Measurements from ENCODE around the gene TNS3.

The TNS3 gene

DNA sequence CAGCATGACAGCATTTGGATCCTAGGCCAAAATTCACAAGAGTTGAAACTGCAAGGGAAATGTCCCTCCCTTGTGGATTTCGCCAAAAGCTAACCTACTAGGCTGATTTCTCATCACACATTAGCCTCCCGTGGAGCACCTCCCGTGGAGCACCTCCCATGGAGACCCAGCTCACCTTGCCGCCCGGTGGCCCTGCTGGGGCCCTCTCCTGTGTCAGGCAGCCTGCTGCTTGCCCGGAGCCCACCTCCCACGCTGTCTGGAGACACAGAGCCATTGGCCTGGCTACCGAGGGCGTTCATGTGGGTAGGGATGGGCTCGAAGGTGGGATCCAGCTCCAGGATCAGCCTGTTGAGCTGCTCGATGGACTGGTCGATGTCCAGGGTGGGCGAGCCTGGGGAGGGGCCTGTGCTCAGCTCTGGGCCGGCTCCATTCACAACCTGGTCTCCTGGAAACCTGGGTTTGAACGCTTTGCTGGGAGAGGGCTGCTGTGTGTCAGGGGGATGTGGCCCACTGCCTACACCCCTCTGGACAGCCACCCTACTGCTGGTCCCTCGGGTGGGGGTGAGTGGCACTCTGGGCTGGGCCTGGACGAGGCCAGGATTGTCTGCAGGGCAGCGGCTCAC, 213.6 kb downstream of the TNS3 start:
- no peak for DNase-seq (ENCODE audit: low spot score)

DNA sequence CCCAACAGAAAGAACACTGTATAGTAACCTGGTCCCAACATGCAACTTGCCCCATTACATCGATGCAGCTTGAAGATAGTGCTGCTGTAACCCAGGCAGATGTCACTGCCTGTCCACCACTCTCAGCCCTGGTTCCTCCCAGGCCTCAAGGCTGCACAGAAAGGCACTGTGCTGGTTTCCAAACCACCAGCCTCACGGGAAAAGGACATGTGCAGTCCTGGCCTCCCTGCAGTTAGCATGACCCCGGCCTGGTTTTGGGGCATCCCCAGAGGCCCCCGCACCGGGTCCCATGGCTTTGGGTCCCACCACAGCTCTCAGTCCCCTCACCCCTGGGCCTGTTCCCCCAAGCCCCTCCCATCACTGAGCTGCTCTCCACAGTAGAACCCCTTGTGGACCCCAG, 214.5 kb downstream of the TNS3 start:
- DNase-seq (ENCODE audit: low spot score), result no peak

DNA sequence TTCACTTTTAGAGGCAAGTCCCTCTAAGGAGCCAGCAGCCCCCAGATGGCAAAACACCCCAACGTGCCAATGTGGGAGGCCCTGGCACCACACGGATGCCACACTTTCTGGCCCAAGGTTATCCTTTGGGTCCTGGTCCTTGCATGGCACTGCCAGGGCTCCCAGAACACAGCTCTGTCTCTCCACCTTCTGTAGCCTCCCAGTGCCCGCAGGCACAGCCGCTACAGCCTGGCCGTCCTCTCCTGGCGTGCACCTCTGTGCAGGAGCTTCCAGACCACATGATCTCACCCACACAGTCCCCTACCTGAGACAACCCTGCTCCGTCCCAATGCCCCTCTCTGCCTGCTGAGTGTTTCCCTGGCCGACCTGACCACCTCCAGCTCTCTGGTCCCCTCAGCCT, 215.0 kb downstream of the TNS3 start:
- DNase-seq (ENCODE audit: low spot score), result no peak

DNA sequence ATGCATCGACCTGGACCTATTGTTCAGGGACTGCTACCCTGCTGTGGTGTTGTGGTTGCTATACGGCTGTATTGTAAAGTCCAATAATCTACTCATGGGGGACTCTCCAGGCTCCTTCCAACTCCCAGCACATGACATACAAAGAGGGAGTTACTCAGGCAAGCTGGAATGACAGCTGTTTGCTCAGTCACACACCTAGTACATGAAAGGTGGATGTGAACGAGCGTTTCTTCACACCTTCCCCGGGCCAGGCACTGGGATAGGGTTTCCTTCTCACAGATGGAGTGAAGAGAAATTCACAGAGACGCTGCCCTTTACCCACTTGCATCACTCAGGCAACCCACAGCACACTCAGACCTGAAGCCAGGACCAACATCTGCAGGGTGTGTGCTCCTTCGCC, 215.7 kb downstream of the TNS3 start:
- DNase-seq (ENCODE audit: low spot score), result no peak

DNA sequence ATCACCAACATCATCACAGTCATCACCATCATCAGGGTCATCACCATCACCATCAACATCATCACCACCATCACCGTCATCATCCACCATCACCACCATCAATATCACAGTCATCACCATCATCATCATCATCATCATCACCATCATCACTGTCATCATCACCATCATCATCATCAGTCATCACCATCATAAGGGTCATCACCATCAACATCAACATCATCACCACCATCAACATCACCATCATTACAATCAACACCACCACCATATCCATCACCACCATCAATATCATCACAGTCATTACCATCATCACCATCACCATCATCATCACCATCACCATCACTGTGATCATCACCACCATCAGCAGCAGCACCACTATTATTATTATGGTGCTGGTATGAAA, 218.9 kb downstream of the TNS3 start:
- DNase-seq (ENCODE audit: low spot score), result no peak

DNA sequence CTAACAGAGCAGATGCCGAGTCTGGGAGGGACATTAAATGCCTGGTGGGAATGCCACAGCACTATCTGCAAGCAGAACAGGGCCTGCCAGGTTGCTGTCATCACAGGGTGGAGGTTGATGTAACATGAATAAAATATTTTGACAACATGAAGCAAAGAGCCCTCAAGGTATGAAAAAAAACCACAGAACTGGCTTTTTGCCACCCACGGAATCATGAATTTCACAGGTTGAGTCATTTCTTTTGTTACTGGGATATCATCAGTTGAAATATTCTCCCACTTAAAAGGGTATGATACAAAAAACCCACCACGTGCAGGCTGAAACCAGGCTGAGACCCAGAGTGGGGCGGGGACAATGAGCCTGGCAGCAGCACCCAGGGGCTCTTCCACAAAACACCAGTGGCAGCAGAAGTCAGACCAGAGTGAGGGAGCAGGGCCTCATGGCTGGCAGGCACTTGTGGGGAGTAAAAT, 220.1 kb downstream of the TNS3 start:
- no peak for DNase-seq (ENCODE audit: low spot score)

DNA sequence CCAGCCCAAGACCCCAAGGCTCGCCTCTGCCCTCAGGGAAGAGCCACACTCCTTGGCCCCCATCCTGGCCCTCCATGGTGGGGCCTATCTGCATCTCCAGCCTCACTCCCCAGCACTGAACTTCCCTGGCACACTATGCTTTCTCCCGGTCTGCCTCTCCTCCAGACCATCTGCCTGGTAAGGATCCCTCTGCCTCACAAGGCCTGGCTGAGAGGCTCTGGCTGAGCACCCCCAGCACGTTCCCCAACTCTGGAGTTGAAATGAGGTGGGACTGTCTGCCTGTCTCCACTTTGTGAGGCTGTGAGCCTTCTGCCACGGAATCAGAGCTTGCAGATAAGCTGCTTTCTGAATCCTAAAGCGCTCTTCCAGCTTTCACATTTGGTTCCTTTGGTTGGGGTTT, 220.7 kb downstream of the TNS3 start:
- no peak for DNase-seq (ENCODE audit: low spot score)

DNA sequence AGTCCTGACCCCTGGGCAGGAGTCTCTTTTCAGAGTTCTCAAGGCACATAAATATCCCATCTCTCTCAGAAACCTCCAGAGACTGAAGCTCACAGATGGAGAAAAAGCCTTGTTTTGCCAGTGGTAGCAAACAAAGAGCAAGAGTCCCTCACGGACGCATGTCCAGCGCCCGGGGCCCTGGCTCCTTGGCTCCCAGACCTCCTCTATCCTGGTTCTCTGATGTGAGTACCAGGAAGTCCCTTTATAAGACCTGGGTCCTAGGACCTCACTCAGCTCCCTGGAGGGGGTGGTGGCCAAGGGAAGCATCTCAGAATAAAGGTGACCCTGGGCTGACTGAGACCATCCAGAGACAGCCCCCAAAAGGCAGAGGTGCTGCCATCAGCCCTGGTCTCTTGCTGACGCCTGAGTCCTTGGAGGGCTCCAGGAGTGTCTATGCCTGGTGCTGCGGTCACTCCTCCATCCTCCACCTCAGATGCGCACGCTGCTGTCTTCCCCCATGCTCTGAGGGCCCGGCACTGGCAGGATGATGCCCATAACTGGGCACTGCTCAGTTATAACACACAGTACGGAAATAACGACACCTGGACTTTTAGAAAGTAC, 221.5 kb downstream of the TNS3 start:
- DNase-seq (ENCODE audit: low spot score), result no peak

DNA sequence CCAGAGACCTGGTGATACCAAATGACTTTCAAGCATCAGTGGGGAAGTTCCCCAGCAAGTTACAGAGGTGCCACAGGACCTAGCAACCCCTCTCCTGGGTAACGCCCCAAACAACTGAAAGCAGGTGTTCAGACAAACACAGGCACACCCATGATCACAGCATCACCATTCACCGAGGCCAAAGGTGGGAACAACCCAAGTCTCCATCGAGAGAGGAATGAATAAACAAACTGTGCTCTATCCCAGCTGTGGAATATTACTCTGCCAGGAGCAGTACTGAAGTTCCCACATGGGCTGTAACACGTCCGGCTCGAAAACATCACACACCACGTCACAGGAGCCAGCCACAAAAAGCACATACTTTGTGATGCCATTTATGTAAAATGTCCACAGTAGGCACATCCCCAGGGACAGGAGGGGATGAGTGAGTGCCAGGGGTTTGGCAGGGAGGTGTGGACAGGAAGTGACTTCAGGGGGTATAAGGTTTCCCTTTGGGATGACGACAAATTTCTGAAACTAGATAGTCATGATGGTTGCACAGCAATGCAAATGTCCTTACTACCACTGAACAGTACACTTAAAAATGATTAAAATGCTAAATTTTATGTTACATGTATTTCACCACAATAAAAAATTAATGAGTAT, 222.8 kb downstream of the TNS3 start:
- DNase-seq (ENCODE audit: low spot score), result no peak

DNA sequence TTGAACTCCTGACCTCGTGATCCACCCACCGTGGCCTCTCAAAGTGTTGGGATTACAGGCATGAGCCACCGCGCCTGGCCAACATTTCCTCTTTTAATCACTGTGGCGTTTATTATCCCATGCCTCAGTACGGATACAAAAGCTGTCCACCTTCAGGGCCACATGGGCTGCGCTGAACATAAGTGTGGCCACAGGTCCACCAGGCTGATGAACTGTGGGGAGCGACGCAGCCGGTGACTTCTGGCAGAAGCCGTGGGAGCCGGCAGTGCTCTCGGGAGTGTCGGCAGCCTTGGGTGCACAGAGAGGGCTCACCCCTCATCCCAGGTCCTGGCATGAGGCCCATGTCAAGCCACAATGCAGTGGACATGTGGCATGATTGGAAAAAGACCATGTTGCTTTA, 223.6 kb downstream of the TNS3 start:
- no peak for DNase-seq (ENCODE audit: low spot score)

DNA sequence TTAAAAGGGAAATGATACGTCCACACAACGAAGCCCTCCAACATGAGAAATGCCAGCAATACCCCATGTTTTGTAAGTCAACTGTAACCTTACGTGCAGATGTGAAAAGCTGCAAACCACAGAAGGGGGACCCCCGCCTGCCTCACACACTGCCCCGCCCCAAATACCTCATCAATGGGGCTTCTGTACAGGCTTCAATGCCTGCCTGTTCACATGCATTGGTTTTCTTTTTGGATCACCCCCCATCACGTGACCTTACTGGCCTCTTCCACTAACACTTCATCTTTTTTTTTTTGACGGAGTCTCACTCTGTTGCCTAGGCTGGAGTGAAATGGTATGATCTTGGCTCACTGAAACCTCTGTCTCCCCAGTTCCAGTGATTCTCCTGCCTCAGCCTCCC, 224.0 kb downstream of the TNS3 start:
- DNase-seq (ENCODE audit: low spot score), result no peak

DNA sequence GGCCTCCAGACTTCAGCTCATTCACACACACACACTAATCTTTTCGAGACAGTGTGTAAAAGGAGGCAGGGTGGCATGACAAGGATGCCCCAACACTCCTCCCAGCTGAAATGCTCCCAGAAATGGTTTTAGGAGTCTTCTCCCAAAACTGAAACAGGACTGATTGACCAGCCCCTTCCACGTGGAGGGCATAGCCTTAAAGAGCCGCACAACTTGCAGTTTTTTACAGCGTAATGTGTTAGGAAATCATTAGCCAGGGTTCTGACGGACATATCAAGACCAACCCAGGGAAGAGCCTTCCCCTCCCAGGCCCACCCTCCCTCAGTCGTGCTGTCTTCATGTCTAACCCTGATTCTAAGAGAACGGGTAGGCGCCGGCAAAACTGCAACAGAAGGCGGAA, 224.6 kb downstream of the TNS3 start:
- DNase-seq (ENCODE audit: low spot score), result no peak

DNA sequence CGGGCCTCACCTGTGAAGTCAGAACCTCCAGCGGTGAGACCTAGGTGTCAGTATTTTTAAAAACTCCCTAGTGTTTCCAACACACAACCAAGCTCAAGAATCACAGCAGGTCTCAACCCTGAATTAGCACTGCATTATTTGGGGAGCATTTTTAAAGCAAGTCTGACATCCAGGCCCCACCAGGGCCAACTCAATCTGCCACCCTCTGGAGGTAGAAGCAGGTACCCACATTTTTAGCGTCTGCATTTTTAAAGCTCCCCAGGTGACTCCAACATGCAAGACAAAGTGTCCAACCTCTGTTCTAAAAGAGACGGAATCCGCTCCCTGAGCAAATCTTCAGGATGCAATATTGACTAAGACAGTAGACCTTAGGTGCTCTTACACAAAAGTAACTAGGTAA, 225.7 kb downstream of the TNS3 start:
- DNase-seq (ENCODE audit: low spot score), result no peak

DNA sequence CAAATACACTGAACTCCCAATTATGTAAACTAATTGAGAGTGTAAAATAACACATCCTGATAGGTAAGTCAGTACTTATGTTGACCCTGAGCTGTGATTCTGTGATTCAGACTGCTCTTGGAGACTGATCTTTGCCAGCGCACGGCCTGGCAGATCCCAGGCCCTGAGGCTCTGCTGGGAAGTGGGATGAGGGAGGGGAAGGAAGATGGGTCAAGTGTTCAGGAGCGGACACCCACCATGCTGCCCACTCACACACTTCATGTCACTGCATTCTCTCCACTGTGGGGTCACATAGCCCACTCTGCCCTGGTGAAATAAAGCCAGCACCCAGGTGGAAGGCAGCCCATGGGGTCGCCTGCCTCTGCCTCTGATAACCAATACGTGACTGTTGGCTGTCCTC, 226.2 kb downstream of the TNS3 start:
- DNase-seq (ENCODE audit: low spot score), result no peak

DNA sequence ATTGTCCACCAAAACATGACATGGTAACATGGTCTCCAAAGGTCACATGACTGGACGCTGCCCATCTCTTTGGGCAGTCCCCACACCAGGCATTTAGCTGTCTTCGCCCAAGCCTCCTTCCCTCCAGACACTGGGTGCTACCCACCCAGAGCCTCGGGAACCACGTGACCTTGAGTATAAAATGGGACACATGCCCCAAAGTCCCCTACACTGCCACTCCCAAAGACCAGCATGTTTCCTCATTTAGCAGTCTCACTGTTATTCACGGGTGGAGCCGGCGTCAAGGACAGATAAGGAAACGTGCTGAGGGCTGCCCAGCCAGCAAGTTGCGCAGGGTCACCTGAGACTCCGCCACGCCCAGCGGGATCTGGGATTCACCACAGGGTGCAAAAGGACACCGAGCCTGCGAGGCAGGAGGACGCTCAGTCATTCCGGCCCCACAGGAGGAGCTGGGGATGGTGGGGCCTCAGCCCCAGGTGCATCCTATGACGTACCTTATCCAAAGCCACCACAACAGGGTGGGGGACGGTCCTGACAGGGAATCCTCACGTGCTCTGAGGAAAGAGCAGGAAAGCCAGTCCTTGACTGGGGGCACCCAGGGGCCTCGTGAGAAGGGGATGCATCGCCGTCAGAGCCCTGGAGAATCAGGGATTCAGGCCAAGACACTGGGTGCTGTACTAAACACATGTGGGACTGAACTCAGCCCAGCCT, 226.9 kb downstream of the TNS3 start:
- DNase-seq (ENCODE audit: low spot score), result no peak

DNA sequence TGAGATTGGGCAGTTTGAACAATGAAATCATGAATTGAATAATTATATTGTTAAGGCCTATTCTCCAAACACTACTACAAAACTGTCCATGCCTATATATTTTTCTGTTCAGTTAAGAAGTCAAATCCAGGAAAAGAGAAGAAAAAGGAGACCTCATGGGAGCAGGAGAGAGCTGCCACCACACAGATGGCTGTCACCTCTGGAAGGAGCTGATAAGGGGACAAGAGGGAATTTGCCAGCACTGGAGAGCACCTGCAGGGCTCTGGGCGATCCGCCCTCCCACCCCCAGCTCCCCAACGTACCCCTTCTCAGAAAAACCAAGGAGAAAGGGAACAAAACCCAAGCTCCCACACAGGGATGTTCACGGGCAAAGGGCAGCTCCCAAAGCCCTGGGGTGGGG, 227.8 kb downstream of the TNS3 start:
- no peak for DNase-seq (ENCODE audit: low spot score)

DNA sequence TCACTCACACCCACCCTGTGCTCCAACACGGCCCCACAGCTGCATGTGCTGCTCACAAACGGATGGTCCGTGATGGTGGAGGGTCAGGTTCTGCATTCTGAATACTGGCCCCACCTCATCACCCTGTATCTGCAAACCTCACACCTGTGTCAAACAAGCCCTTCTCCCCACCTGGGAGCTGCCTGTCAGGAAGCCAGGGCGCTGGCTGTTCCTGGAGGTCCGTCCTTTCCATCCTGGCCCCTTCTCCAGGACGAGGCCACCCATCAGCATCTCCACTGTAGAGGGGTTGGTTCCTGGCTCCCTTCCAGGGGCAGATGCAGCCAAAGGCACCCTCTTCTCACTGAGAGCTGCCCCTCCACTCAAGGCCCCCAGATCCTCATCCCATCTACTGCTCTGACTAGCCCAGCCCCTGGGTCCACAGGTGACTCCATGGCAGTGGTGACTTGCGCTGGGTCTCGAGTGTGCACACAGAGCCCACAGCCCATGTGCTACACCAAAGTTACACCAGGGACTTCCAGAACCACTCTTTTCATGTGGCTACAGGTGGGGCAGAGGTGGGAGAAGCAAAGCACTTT, 229.4 kb downstream of the TNS3 start:
- no peak for DNase-seq (ENCODE audit: low spot score)

DNA sequence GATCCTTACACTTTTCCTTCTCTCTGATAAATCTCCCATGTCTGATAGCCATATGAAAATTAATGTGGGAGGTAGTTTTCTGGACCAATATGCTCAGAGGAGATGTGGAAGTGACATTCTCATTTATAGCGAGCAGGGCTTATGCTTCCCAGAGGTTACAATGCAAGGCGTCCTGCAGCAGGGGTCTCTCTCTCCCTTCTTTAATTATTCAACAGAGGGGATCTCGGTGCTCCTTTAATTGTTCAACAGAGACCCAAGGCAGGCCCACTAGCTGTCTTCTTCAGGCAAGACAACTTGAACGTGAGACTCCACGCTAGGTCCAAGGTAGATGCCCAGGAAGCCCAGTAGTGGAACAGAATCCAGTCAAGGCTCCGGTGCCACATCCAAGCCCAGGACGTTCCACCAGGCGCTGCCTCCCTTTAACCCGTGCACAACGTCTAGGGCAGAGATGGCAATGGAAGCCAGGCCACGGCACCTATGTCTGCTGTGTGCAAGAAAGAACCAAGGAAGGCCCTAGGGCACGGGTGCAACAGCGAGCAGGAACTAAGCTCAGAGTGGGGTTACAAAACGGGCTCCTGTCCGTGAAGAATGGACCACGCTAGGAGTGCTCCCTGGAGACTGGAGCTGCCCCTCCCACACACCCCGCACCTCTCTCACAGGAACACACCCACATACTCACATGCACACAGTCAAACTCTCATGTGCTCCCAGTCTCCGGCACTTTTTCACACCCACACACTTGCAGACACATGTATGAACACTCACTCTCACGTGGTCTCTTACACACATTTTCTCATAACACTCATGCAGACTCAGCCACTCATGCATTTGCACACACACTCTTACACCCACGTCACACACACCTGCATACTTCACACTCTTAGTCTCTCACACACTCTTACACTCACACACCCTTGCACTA, 230.4 kb downstream of the TNS3 start:
- DNase-seq (ENCODE audit: low spot score), result no peak

DNA sequence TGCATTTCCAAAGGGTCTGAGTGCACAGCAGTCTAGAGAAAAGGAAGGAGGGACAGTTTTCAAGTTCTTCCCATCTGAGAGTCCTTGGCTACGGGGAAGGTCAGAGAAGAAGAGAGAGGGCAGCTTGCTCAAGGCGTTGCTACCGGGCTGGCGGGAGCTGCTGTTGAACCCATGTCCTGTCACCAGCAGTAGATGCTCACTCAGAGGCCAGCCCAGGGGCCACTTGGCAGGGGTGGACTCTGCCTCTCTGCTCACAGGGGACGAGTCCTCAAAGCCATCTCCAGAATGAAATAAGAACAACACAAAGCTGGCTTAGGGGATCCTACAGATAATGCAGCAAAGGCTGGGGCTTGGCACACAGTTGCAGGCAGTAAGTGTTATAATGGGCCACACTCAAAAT, 231.5 kb downstream of the TNS3 start:
- DNase-seq (ENCODE audit: low spot score), result no peak

DNA sequence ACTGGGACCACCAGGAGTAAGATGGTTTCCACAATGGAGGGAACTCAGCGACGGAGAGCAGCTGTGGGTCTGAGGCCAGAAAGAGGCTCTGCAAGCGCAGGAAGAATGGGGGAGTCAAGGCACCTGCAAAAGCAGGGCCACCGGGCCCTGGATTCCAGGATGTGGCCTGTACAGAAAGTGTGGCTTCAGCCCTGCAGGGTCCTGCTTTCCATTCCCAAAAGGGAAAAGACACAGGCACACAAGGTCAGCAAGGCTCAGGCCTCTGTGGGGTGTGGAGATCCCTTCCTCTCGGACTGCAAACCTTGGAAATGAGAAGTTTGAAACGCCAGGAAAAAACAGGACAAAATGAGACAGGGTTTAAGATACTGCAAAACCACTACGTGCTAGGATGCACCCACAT, 232.5 kb downstream of the TNS3 start:
- DNase-seq (ENCODE audit: low spot score), result no peak

DNA sequence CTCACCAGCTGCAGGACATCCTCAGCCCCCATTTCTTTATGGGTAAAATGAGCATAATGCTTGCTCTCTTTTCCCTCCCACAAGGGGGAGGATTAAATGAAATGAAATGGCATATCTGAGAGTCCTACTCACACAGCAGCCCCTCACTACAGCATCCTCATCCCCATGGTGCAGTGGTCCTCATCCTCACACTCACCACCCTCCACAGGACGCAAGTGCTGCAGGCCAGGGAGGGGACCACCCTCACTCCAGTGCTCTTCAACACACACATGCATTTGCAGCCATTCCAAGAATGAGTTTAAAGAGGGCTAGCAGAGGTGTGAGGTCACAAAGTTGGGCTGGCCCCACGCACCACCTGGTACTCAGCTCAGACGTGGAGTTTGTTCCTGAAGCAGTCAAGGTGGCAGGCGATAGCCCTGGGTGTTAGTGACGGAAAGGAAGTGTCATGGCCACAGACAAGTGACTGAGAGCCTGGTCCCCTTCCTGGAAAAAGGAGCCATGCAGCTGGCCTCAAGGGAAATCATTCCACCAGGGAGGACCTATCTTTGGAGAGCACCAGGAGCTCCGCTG, 234.0 kb downstream of the TNS3 start:
- no peak for DNase-seq (ENCODE audit: low spot score)

All from kidney capillary endothelial cell (primary cell).